HT1080 (cell line): ENCODE results near the gene IGFALS. TPM values are rescaled to one million over a fixed set of nuclear protein-coding genes. Genes with fewer than 3 reads are reported as not detected.
"Not testable (repeated sequence)": the region's sequence is repeated elsewhere in the genome, so short reads cannot be mapped to it uniquely, and the experiment has no call there.

Experiments used
- DNase-seq: peaks from one replicate; pipeline ENCODE4 v3.0.0-alpha.2; 2015; ENCODE audit warnings: low read depth
- total RNA-seq: library from RNA; depleted of rRNA; stranded (reverse); fragments of >200 nt; shearing (Covaris generic); gene quantifications from 2 replicates; pipeline ENCODE4 v1.2.3, GENCODE V29; 2014

Gene IGFALS
- total RNA-seq, 1 experiment from 2014 or later: not detected

DNA sequence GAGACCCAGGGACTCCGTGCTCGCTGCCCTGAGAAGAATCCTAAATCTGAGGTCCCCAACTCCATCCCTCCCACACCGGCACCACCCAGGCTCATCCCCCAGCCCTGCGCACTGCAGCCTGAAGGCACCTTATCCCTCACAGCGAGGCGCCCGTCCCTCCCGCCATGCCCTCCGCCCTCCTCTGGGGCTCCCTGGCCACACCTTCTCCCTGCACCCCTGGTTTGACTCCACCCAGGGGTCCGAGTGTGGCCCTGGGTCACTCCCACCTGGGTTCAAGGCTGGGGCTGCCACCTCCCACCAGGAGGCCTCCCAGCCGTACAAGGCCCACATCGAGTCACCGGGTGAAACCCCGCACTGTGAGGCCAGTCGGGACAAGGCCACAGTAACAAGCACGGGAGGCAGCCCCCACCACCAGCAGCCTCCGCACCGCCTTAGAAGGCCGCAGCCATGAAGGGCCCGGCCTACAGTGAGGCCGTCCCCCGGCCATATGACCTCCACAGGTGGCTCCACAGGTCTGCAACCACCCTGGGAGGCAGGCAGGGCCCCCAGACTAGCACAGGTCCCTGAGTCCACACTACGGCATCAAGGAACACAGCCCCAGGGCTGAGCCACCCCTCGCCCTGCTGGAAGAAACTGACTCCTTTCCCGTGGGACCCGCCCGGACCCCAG is 24.8 kb upstream of the IGFALS start:
- no peak for DNase-seq

DNA sequence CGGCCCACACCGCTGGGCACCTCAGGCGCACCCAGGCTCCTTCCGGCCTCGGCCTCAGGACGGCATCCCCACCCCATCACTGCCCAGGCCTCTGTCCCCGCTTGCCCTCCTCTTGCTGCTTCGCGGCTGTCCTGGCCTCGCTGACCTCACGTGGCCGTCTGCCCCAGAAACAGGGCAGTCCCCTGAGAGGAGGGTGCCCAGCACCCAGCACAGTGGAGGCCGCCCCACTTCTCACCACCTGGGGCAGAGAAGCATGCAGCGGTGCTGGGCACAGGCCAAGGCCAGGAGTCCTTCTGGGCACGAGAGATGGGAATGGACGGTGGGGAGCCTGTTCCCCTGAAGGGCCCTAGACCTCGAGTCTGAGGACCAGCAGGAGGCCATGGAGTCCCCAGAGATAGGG is 24.2 kb upstream of the IGFALS start:
- DNase-seq: no peak

DNA sequence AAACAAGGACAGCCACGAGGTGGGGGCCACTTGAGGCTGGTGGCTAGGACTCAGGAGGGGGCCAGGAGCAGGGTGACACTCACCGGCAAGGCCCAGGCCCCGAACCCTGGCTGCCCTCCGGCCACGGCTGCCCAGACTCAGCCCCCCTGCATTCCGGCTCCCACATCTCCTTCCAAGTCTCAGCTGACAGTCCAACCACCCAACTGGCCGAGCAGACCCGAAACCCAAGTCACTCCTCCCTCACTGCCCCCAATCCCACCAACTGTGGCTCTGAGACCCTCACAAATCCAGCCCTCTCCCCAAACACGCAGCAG is 23.7 kb upstream of the IGFALS start:
- DNase-seq: no peak

DNA sequence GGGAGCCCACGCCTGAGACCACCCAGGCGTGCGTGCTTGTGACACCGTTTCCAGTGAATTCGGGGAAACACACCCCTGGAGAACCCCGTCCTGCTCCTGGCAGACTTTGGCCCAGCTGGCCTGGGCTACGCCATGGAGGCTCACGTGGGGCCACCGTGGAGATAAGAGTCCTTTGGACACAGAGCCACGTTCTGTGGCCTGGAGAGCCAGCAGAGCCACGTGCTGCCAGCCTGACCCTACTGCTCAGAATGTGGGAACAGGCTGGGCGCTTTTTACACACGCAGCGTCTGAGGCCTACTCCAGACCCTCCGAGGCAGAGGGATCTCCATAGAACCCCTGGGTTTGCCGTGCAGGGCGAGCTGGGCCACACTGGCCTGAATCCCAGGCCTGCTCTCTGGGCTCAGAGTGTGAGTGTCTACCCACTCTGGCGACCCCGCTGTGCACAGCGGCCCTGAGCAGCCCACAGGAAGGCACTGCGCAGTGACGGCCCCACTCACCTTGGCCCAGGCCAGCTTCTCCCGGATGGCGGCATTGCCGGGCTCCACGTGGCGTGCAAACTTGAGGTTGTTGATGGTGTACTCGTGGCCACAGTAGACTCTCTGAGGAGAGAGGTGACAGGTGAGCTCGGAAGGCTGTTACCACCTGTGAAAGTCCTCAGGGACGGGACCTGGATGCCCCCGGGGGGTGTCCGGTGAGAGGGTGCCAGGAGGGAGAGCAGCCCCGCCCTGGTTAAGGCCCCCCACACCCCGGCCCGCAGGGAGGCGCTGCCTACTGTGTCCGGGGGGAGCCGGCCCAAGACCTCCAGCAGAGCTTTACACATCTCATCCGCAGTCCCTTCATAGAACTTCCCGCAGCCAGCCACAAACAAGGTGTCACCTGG is 23.1 kb upstream of the IGFALS start:
- DNase-seq: no peak

DNA sequence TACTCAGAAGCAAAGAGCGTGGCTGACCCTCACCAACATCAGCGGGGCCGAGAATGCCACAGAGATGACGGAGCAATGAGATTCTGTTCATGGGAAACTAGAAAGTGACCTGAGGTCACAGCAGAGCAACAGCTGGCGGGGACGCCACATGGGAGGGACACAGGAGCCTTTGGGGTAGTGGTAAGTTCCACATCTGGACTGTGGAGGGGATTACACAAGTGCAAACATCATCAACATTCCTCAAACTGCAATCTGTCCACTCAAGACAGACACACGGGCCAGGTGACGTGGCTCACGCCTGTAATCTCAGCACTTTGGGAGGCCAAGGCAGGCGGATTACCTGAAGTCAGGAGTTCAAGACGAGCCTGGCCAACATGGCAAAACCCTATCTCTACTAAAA is 22.0 kb upstream of the IGFALS start:
- no peak for DNase-seq

DNA sequence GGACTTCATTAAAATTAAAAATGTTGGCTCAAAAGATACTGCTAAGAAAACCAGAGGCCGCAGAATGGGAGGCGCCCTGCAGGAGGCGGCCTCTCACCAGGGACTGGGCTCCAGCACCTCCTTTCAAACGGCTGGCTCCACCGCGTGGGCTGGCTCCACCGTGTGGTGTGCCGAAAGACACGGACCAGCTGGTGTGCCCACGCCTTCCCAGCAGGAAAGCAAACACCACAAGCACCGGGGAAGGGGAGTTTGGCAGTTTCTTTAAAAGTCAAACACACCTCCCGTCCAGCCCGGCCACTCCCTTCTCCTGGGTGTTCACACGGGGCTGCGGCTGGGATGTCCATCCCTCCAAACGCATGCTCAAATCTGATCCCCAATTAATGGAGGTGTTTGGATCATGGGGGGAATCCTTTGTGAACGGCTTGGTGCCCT is 19.2 kb upstream of the IGFALS start:
- peak; percentile 12 for DNase-seq

DNA sequence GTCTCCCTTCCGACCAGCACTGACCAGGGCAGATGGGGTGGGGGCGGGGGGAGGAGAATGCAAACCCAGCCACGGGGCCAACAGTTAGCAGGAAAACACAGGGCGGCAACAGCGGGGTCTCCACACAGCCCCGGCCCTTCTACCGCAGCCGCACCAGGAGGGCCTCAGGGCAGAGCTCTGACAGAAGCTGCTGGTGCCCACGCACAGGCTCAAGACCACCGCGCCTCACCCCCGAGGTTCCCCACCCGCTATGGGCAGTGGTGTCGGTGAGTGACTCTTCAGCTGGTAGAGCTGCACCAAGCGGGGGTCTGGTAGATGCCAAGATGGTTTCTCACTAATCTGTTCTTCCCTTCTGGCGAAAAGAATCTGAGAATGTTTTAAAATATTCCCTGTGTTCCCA is 17.0 kb upstream of the IGFALS start:
- DNase-seq: no peak

DNA sequence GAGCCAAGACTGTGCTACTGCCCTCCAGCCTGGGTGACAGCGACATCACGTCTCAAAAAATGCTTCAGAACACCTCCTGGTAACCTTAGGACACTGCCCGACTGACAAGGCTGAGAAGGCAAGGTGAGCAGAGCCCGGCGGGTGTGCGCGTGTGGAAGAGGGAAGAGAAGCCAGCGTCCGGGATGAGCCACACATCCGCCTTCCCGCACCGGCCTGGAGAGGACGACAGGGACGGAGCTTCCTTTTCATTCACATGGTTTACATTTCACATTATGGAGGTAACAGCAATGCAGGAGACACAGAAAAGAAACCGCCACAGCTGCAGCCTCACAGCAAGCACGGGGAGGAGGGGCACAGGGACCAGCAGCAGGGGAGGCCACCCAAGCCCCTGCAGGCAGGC is 16.6 kb upstream of the IGFALS start:
- DNase-seq: no peak

DNA sequence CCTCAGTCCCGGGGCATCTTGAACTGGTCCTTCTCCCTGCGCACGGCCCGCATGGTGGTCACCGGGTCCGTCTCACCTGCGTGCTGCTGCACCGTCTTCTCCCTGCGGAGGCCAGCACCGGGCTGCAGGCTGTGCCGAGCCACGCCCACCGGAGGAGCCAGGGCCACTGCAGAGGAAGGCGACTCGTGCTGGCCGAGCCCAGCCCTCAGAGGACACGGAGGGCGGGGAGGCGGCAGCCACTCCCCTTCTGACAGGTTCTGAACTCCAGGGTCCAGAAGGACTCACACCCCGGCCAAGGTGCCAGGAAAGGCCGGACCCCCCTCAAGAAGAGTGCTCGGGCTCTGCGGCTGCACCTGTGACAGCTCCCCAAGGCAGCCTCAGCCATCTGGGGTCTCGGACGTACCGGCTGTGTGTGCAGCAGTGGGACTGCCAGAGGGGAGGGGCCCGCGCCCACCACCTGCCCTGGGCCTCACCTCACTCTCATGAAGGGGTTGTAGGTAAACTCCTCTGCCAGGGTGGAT is 15.8 kb upstream of the IGFALS start:
- DNase-seq: no peak

DNA sequence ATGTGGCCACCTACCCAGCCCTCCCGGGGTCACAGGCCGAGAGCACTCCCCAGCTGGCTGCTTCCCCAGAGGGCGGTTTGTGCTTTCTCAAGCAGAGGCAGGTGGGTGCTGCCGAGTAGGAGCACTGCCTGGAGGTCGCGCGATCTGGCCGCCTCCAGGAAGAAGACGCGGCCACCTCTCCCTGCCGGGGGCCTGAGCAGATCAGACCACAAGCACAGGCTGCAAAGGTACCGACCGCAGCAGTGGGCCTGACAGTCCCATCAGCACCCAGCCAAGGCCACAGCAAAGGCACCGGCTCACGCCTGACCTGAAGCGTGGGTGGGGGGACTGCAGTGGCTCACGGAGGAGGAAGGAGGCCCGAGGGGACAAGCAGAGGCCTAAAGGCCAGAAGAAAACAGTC is 15.2 kb upstream of the IGFALS start:
- no peak for DNase-seq

DNA sequence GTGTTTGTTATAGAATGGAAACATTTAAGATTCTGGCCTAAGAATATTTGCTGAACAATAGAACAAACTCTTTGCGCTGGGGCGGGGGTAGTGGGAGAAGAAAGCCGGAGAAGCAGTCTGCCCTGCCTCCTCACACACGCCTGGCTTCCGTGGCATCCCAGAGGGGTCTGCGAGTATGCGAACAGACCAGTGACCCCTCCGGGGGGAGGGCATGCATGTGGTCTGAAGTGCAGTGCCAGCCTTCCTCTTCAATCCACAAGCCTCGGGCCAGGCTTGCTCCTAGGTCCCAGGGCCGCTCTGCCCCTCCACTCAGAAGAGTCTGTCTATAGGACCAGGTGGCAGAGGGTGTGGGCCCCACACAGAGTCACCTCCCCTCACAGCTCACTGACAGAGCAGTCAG is 14.1 kb upstream of the IGFALS start:
- no peak for DNase-seq

DNA sequence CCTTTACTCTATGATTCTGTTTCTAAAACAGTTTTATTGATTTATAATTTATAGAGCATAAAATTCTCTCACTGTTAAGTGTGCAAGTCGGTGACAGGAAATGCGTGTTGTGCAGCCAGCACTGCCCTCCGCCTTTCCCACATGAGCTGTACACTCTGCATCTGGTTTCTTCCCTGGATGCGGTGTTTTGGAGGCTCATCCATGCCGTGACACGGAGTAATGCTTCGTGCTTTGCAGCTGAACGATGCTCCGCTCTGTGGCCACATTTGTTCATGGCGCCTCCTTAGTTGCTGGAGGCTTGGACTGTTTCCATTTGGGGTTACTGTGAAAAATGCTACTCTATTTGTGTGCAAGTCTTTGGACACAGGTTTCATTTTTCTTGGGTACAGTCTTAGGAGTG is 7.2 kb upstream of the IGFALS start:
- no peak for DNase-seq

DNA sequence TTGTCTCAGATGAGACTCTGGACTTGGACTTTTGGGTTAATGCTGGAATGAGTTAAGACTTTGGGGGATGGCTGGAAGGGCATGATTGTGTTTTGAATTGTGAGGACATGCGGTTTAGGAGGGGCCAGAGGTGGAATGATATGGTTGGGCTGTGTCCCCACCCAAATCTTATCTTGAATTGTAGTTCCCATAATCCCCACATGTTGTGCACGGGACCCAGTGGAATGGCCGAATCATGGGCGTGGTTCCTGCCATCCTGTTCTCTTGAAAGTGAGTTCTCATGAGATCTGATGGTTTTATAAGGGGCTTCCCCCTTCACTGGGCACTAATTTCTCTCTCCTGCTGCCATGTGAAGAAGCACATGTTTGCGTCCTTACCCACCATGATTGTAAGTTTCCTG is 5.8 kb upstream of the IGFALS start:
- DNase-seq: not testable (repeated sequence)

DNA sequence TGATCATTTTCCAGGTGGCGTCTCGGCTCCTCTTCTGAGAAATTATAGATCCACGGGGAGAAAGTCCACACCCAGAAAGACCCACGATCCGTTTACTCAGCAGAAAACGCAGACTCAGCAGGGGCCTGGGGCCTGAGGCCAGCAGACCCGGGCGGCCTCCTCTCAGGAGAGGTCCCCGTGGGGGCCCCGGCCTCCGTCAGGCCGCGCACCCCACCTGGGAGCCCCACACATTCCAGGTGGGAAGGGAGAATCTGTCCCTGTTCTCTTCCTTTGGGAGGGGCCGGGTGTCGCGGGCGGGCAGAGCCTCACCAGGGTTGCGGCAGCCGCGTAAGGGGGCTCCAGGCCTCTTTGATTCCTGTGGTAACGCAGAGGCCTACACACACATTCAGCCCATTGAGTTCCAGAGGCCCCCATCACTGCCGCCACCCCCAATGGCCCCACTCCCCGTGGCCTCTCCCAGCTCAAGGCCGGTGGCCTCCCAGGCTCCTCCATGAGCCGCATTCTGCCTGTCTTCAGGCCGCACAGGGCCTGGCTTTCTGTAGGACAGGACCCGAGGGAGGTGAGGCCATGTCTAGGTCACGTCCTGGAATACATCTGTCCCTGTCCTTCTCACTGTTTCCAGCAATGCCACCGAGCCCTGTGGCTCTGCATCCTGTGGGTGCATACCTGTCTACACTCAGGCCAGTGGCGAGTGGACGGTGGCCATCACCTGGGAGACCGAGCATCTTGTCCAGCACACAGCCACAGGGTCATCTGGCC is 1.6 kb upstream of the IGFALS start:
- no peak for DNase-seq

DNA sequence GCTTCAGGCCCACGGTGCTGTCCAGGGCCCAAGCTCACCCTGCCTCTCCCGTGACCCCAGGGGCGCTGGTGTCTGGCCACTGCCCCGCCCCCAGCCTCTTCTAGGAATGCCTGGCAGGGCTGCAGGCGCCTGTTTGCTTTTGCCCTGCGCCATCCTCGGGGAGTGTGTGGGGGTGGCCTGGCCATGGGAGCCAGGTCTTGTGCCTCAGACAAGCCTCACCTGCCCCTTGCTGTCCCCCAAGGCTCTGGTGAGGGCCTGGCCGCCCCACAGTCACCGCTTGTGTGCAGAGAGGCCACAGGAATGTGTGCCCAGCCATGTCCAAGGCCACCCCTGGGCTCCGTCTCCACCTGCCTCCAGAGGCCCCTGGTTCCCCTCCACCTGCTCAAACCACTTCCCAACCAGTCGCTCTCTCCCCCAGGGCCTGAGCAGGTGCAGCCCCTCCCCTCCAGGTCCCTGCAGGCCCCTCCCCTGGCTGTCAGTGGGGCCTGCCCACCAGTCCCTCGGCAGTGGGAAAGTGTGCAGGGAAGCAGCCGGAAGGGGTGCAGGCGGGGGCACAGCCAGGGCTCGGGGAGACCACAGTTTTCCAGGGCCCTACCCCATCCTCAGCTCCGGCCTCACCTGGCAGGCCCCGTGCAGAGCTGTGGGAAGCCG is 841 bp upstream of the IGFALS start:
- DNase-seq: no peak

DNA sequence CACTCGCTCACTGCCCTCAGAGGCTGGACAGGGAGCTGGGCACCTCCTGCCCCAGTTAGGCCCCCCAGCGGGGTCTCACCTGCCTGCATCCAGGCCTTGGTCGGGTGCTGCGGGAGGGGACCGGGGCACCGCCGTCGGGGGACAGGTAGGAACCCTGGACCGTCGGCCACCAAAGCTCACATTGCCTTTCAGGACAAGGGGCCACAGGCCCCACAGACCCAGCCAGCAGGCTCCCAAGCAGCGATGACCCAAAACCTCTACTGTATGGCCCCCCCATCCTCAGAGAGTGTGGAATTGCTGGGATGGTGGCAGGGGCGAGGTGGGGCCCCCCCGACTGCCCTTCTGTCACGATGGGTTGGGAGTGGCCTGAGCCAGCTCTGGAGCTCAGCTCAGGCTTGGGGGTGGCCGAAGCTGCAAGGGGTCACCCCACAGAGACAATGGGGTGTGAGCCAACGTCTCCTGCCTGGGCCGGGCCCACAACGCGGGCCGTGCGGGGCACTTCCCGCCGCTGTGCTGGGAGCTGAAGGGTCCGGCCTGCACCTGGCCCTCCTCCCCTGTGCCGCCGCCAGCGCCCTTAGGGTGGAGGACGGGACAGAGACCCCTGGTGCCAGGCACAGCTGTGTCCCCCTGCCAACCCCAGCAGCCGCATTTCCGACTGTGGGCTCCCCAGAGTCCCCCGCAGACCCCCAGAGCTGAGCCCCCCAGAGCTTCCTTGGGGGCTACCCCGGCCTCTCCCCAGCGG is 498 bp downstream of the IGFALS start:
- DNase-seq: no peak

DNA sequence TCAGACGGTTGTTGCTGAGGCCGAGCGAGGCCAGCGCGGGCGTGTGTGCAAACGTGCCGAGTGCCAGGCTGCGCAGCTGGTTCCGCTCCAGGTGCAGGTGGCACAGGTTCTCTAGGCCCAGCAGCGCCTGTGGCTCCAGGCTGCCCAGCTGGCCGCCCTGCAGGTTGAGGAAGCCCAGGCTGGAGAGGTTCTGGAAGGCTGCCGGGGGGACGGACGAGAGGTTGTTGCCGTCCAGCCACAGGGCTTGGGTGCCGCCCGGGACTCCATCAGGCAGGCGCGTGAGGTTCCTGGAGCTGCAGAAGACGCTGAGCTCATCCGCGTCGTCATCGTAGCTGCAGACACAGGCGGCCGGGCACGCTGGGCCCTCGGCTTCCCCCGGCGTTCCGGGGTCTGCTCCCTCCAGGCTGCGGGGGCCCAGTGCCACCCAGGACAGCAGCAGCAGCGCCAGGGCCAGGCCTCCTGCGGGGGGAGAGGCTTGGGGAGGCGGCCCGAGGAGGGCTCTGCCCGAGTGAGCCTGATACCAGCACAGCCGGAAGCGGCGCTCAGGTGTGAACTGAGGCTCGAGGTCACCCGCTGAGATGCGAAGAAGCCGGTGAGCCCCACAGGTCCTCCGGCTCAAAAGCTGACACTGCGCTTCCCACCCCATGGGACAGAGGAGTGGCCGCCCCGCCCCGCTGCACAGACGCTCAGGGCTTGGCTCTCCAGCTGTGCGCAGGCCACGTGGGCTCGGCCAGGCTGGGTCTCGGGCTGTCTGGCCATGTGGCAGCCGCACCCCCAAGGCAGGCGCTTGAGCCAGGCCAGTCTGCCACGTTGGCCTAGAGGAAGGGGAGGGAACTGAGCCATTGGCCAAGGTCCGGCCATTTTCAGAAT is 1.3 kb downstream of the IGFALS start:
- DNase-seq: no peak

DNA sequence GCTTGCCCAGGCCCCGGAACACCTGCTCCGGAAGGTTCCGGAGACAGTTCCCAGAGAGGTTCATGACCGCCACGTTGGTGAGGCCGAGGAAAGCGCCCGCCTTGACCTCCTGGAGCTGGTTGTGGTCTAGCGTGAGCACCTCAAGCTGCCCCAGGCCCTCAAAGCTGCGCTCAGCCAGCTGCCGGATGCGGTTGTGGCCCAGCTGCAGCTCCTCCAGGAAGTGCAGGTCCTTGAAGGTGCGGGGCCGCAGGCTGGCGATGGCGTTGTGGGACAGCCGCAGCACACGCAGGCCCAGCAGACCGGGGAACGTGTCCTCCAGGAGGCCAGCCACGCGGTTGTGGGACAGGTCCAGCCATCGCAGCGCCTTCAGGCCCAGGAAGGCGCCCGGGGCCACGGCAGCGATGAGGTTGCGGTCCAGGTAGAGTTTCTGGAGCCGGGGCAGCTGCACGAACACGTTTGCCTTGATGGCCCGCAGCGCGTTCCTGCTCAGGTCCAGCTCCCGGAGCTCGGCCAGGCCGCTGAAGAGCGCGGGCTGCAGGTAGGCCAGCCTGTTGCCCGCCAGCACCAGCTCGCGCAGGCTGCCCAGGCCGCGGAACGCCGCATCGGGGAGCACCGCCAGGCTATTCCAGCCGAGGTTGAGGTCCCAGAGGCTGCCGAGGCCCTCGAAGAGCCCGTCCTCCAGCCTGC is 2.1 kb downstream of the IGFALS start:
- no peak for DNase-seq

DNA sequence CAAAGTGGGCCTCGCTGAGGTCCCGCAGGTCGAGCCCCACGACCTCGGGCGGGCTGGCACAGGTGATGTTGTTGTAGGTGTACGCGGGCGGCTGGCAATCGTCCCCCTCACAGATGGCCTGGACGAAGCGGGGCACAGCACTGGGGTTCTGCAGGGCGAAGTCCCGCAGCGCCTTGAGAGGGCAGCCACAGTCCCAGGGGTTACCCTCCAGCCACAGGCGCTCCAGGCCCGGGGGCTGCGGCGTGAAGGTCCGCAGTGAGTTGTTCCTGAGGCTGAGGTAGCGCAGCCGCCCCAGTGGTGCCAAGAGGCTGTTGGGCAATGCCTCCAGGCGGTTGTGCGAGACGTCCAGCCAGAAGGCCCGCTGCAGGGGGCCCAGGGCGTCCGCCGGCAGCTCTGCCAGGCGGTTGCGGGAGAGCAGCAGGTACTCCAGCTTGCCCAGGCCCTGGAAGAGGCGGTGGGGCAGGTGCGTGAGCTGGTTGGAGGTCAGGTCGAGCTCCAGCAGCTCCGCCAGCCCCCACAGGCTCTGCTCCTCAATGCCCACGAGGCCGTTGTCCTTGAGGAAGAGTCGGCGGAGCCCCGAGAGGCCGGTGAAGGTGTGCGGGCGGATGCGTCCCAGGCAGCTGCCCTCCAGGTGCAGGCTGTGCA is 2.8 kb downstream of the IGFALS start:
- DNase-seq: no peak
